HCT116 (cell line): ENCODE measurements around the gene SLAMF6. TPM values are rescaled to one million over a fixed set of nuclear protein-coding genes. Genes with fewer than 3 reads are reported as not detected.

Experiments used
- ATAC-seq: fragments of 200-7000 bp; cut with Tn5 transposase; 2 replicates; pipeline ENCODE4 v1.9.1; 2020; ENCODE audit warnings: mild to moderate bottlenecking, moderate library complexity
- BruUV-seq: library from RNA; stranded (reverse); fragments of 400-500 nt; replicated peaks from 2 replicates; lab custom pipeline; 2021; lab: Mats Ljungman, UMichigan
- CTCF ChIA-PET: fragments of 300-600 bp; sonication (Branson Sonifier 250); formaldehyde crosslinking; loops from one replicate; lab custom pipeline; 2021; ENCODE audit warnings: antibody characterized with exemption; lab: Charles Lee
- POLR2A ChIA-PET: fragments of 300-600, 350-600 bp; sonication (Branson Sonifier 250); formaldehyde crosslinking; loops from one replicate; lab custom pipeline; 2021; ENCODE audit warnings: antibody characterized with exemption; lab: Charles Lee
- RAD21 ChIA-PET, 2 experiments: fragments of 300-600 bp; sonication (Branson Sonifier 250); formaldehyde crosslinking; loops; one replicate each; lab custom pipeline; 2023; ENCODE audit warnings: low total read pairs in 2 of 2; ENCODE audit not compliant: uncharacterized antibody in 2 of 2, unreplicated experiment in 2 of 2, low non-redundant PET in 1 of 2; lab: Charles Lee
- DNase-seq: peaks from one replicate; pipeline ENCODE4 v3.0.0-alpha.2; 2010; ENCODE audit warnings: low read depth, low spot score
- H2AFZ ChIP-seq: fragments of 200-600 bp; shearing (Covaris generic), sonication (generic); 2 replicates; pipeline ENCODE4 v1.6.1; 2017; ENCODE audit warnings: low read depth, mixed run types, mixed read lengths, antibody characterized with exemption, low read length; ENCODE audit not compliant: poor library complexity, severe bottlenecking
- H3K27ac ChIP-seq: 2 replicates; pipeline ENCODE4 v1.5.1; 2012; ENCODE audit warnings: low read depth, low read length
- H3K27me3 ChIP-seq: fragments of 200-600 bp; sonication (generic); 2 replicates; pipeline ENCODE4 v1.6.1; 2016; ENCODE audit warnings: mixed run types, low read length, mixed read lengths; ENCODE audit not compliant: insufficient read depth
- H3K36me3 ChIP-seq, 2 experiments: fragments of 200-500 bp in 1 of 2; fragments of 200-600 bp in 1 of 2; sonication (Bioruptor generic) in 1 of 2; sonication (generic) in 1 of 2; 2 replicates each; pipeline versions ENCODE4 v1.5.1 to v1.6.1; 2014 to 2016; ENCODE audit warnings: low read length in 2 of 2, inconsistent platforms in 1 of 2, mixed read lengths in 1 of 2, mixed run types in 1 of 2; ENCODE audit not compliant: insufficient read depth in 2 of 2, control insufficient read depth in 1 of 2
- H3K4me1 ChIP-seq, 2 experiments: fragments of 200-600 bp in 1 of 2; sonication (generic) in 1 of 2; 2 replicates each; pipeline versions ENCODE4 v1.5.1 to v1.6.1; 2012 to 2017; ENCODE audit warnings: low read length in 2 of 2, inconsistent platforms in 1 of 2, mild to moderate bottlenecking in 1 of 2, mixed read lengths in 1 of 2, mixed run types in 1 of 2, moderate library complexity in 1 of 2; ENCODE audit not compliant: insufficient read depth in 2 of 2, control insufficient read depth in 1 of 2
- H3K4me2 ChIP-seq: fragments of 200-600 bp; sonication (generic); 2 replicates; pipeline ENCODE4 v1.6.1; 2017; ENCODE audit warnings: mixed run types, low read length, mixed read lengths
- H3K4me3 ChIP-seq, 2 experiments: fragments of 200-600 bp in 1 of 2; sonication (generic) in 1 of 2; replicated peaks in 1 of 2; 2 replicates each; pipeline ENCODE4 v1.5.1; 2011 to 2016; ENCODE audit warnings: low read length in 2 of 2, control low read depth in 1 of 2, low read depth in 1 of 2, mild to moderate bottlenecking in 1 of 2, mixed read lengths in 1 of 2, mixed run types in 1 of 2
- H3K79me2 ChIP-seq: fragments of 200-600 bp; sonication (generic); 2 replicates; pipeline ENCODE4 v1.6.1; 2017; ENCODE audit warnings: mild to moderate bottlenecking, mixed run types, low read length, moderate library complexity, mixed read lengths; ENCODE audit not compliant: insufficient read depth
- H3K9ac ChIP-seq: fragments of 200-600 bp; sonication (generic); 2 replicates; pipeline ENCODE4 v1.6.1; 2016; ENCODE audit warnings: low read length, mixed read lengths
- H3K9me2 ChIP-seq: fragments of 200-600 bp; sonication (generic), shearing (Covaris generic); 2 replicates; pipeline ENCODE4 v1.6.1; 2017; ENCODE audit warnings: mixed run types, mild to moderate bottlenecking, moderate library complexity; ENCODE audit not compliant: insufficient read depth
- H3K9me3 ChIP-seq, 2 experiments: fragments of 200-500 bp in 1 of 2; fragments of 200-600 bp in 1 of 2; sonication (Bioruptor generic) in 1 of 2; sonication (generic) in 1 of 2; 2 replicates each; pipeline ENCODE4 v1.6.1; 2014 to 2017; ENCODE audit warnings: low read length in 2 of 2, mixed read lengths in 2 of 2, inconsistent platforms in 1 of 2, low read depth in 1 of 2, mild to moderate bottlenecking in 1 of 2, mixed run types in 1 of 2, moderate library complexity in 1 of 2; ENCODE audit not compliant: control insufficient read depth in 1 of 2, insufficient read depth in 1 of 2
- H4K20me1 ChIP-seq: fragments of 200-600 bp; sonication (generic), shearing (Covaris generic); 2 replicates; pipeline ENCODE4 v1.6.1; 2017; ENCODE audit warnings: mixed run types, mild to moderate bottlenecking, moderate library complexity; ENCODE audit not compliant: insufficient read depth
- CTCF ChIP-seq, 3 experiments: fragments of 200-600 bp in 1 of 3; sonication (generic) in 1 of 3; IDR thresholded peaks in 2 of 3; conservative IDR thresholded peaks in 1 of 3; 2 replicates each; pipeline ENCODE4 v1.5.1; 2012 to 2017; ENCODE audit warnings: low read depth in 2 of 3, low read length in 2 of 3, antibody characterized with exemption in 1 of 3, borderline replicate concordance in 1 of 3, control low read depth in 1 of 3, mild to moderate bottlenecking in 1 of 3, mixed read lengths in 1 of 3, mixed run types in 1 of 3, moderate library complexity in 1 of 3; ENCODE audit not compliant: insufficient read depth in 1 of 3
- MAX ChIP-seq: IDR thresholded peaks from 2 replicates; pipeline ENCODE4 v1.6.1; 2012
- SRF ChIP-seq: IDR thresholded peaks from 2 replicates; pipeline ENCODE4 v1.6.1; 2012; ENCODE audit warnings: low read depth
- ZFX ChIP-seq: fragments of 450-650 bp; IDR thresholded peaks from 2 replicates; pipeline ENCODE4 v1.6.1; 2017
- intact Hi-C: fragments of 100-400 bp; cut with micrococcal nuclease; formaldehyde crosslinking; loops from 2 replicates; pipeline ENCODE4 v1.10.0; 2022
- total RNA-seq: library from RNA; stranded (reverse); gene quantifications from one replicate; pipeline ENCODE4 v1.2.1, GENCODE V29; 2021; ENCODE audit not compliant: unreplicated experiment

SLAMF6 gene
- total RNA-seq, 1 experiment from 2014 or later, result not detected

GRCh38 chr1:160548183-160548582 lies 25.1 kb upstream of the SLAMF6 start:
- BruUV-seq, result no TSS peak
- RAD21 ChIA-PET, result no interaction called here
- Histone ChIP-seq H4K20me1 (no peaks in the 10 kb centered on the region), H2AFZ (no peak overlapping the region), H3K36me3 (no peaks in the 10 kb centered on the region), H3K4me3 (no peak overlapping the region), H3K27me3 (no peaks in the 10 kb centered on the region), H3K9me3 (no peaks in the 10 kb centered on the region), H3K4me1 (no peaks in the 10 kb centered on the region), H3K9ac (no peak overlapping the region), H3K9me2 (no peaks in the 10 kb centered on the region), H3K27ac (no peak overlapping the region), H3K79me2 (no peaks in the 10 kb centered on the region), H3K4me2 (no peak overlapping the region)
- DNase-seq, result no peak
- CTCF ChIA-PET, result interaction anchor here (1.3 kb wide), 1 partner anchor 30 kb away, joined by 3 read pairs; no protein-coding TSS in a partner anchor
- no peak for TF ChIP-seq ZFX
- intact Hi-C loops, result no loop called here
- POLR2A ChIA-PET, result no interaction called here
- no peak for ATAC-seq

GRCh38 chr1:160547422-160547821 lies 24.4 kb upstream of the SLAMF6 start:
- Histone ChIP-seq H3K36me3 (no peaks in the 10 kb centered on the region), H3K27ac (no peak overlapping the region), H3K9me3 (no peaks in the 10 kb centered on the region), H3K4me3 (no peak overlapping the region), H2AFZ (no peak overlapping the region), H4K20me1 (no peaks in the 10 kb centered on the region), H3K9me2 (no peaks in the 10 kb centered on the region), H3K9ac (no peak overlapping the region), H3K4me2 (no peak overlapping the region), H3K27me3 (no peaks in the 10 kb centered on the region), H3K79me2 (no peaks in the 10 kb centered on the region), H3K4me1 (no peaks in the 10 kb centered on the region)
- DNase-seq, result no peak
- intact Hi-C loops, result no loop called here
- no peak for ATAC-seq
- ChIA-PET POLR2A (no interaction called here), CTCF (no interaction called here), RAD21 (no interaction called here)
- no TSS peak for BruUV-seq
- TF ChIP-seq SRF (no peak), MAX (no peak), CTCF (IDR thresholded peaks at IDR 0.05 in 2 of 3, conservative IDR thresholded peaks at IDR 0.05 in 1 of 3; ENCODE audit: borderline replicate concordance in 1 of 3, insufficient read depth in 1 of 3, low read depth in 2 of 3, low read length in 2 of 3) (no peak)
